Renal pelvis (tissue), 4 donors: ENCODE results near the gene NPAS3. TPM values are rescaled to one million over a fixed set of nuclear protein-coding genes. Genes with fewer than 3 reads are reported as not detected.

Source experiments
- DNase-seq: peaks from one replicate; pipeline ENCODE4 v3.0.0-alpha.2; 2013
- polyA plus RNA-seq, 3 donors: library from polyadenylated mRNA; unstranded; fragments of 120-200 nt; gene quantifications; one replicate each; pipeline ENCODE4 v1.2.1, GENCODE V29; 2013; ENCODE audit not compliant: insufficient read length in 3 of 3

Gene NPAS3
- polyA plus RNA-seq, 3 donors: 8.7 to 9.6 (median 9.0) TPM

- DNase-seq: no peak
Measured at GRCh38 chr14:33010495-33010894, 71.8 kb downstream of the NPAS3 start.

GRCh38 chr14:33014710-33015109, 76.0 kb downstream of the NPAS3 start:
- no peak for DNase-seq

- no peak for DNase-seq
Measured at GRCh38 chr14:33016613-33017012, 77.9 kb downstream of the NPAS3 start.

- DNase-seq: no peak
Measured at GRCh38 chr14:33017016-33017415, 78.3 kb downstream of the NPAS3 start.

GRCh38 chr14:33019346-33019745, 80.7 kb downstream of the NPAS3 start:
- DNase-seq: no peak

- no peak for DNase-seq
Measured at GRCh38 chr14:33026850-33027430, 88.3 kb downstream of the NPAS3 start.

GRCh38 chr14:33029511-33029910, 90.8 kb downstream of the NPAS3 start:
- DNase-seq: no peak

- no peak for DNase-seq
Measured at GRCh38 chr14:33030386-33030785, 91.7 kb downstream of the NPAS3 start.

- no peak for DNase-seq
Measured at GRCh38 chr14:33035416-33036194, 96.9 kb downstream of the NPAS3 start.

- DNase-seq: peak; percentile 3
Measured at GRCh38 chr14:33039311-33039710, 100.6 kb downstream of the NPAS3 start.

GRCh38 chr14:33040372-33041140, 101.9 kb downstream of the NPAS3 start:
- DNase-seq: no peak

GRCh38 chr14:33042591-33042990, 103.9 kb downstream of the NPAS3 start:
- DNase-seq: no peak

GRCh38 chr14:33045760-33046159, 107.1 kb downstream of the NPAS3 start:
- DNase-seq: no peak

GRCh38 chr14:33052943-33053342, 114.3 kb downstream of the NPAS3 start:
- DNase-seq: no peak

- DNase-seq: no peak
Measured at GRCh38 chr14:33056213-33056612, 117.5 kb downstream of the NPAS3 start.

- no peak for DNase-seq
Measured at GRCh38 chr14:33057585-33057984, 118.9 kb downstream of the NPAS3 start.

- DNase-seq: no peak
Measured at GRCh38 chr14:33061667-33062325, 123.1 kb downstream of the NPAS3 start.

GRCh38 chr14:33062476-33062875, 123.8 kb downstream of the NPAS3 start:
- no peak for DNase-seq

GRCh38 chr14:33062881-33063280, 124.2 kb downstream of the NPAS3 start:
- no peak for DNase-seq

GRCh38 chr14:33063521-33063920, 124.8 kb downstream of the NPAS3 start:
- DNase-seq: no peak

- DNase-seq: no peak
Measured at GRCh38 chr14:33065634-33066033, 127.0 kb downstream of the NPAS3 start.

GRCh38 chr14:33068040-33068439, 129.4 kb downstream of the NPAS3 start:
- DNase-seq: no peak
